GM18873 (cell line): ENCODE measurements around the gene GJA3.

Experiments
- ATAC-seq: cut with Tn5 transposase; IDR thresholded peaks from one replicate; pipeline ENCODE4 v1.9.1; 2021; ENCODE audit warnings: mild to moderate bottlenecking, moderate library complexity, moderate number of reproducible peaks; ENCODE audit not compliant: unreplicated experiment, low FRiP score

Gene GJA3

DNA sequence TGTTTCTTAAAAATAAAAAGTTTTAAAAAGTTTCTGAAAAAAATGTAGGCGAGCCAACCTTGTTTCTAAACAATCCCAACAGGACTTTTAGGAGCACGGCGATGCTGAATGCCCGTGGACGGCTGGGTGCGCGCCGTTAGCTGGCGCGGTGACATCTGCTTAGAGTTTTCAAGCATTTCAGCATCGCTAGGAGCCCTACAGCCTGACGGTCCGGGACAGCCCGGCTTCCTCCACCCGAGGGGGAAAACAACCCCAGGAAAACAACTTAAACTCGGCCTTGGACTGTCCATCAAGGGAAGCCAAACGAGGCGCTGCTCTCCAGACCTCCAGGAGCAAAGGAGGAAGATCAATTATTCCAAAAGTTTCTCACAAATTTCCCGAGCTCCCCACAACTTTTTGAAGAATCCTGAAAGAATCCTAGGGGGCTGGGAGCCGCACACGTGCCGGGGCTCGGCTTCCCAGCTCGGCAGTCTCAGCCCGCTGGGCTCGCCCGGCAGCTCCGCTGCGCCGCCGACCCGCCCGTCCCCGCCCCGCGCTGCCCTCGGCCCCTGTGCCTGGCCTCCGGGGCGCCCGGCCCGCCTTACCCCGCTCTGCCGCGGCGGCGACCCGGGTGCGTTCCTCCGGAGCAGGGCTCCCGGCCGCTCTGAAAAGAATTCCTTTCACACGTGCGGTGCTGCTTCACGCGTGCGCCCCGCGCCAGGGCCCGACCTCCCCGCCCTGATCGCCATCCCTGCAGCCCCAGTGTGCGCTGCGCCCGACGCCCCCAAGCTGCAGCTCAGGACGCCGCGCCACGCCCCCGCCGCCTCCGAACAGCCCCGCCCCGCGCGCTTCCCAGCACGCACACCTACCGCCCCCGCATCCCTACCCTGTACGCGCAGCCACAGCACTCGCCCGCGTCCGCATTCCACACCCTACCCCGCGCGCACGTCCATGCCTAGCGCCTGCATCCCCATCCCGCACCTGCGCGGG is at the start of gene GJA3:
Gene GJA3 (minus strand): TSS at position 747 of the 969 bp plus-strand sequence. CDS start 17,764 bp downstream, outside the sequence.
- ATAC-seq, result peak; percentile 34

DNA sequence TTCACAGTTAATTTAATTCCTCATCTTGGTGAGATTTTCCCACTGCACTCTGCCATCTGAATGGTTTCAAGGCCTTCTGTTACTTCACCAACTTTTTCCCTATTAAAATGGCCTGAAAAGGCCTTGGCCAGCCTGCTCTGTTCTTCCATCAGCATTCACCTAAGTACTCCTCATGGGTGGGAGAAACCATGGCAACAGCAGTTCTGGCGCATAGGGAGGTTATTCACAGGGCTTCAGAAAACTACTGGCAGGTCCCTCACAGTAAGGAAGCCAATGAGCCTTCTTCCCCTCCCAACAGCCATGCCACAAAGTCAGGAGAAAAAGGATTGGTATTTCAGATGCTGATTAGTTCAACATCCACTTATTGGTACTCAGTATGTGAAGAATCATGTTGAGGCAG is 49.1 kb upstream of the GJA3 start:
- no peak for ATAC-seq

DNA sequence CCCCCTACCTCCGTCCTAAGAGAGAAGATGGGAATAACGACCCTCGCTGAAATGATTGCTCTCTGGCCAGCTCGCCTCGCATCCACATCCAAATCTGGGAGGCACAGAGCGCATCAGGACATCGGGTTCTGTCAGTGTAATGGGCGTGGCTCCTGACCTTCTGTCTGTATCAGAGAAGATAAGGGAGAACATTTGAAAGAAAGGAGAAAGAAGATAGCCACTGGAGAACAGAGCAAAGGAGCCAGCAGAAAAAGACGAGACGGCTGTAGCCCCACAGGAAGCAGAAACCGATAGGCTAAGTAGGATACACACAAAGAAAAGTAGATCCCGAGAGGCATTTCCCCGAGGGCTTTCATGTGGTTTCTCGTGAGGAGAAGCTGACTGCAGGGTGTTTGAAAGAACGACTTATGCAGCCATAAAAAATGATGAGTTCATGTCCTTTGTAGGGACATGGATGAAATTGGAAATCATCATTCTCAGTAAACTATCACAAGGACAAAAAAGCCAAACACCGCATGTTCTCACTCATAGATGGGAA is 45.9 kb upstream of the GJA3 start:
- ATAC-seq, result no peak

DNA sequence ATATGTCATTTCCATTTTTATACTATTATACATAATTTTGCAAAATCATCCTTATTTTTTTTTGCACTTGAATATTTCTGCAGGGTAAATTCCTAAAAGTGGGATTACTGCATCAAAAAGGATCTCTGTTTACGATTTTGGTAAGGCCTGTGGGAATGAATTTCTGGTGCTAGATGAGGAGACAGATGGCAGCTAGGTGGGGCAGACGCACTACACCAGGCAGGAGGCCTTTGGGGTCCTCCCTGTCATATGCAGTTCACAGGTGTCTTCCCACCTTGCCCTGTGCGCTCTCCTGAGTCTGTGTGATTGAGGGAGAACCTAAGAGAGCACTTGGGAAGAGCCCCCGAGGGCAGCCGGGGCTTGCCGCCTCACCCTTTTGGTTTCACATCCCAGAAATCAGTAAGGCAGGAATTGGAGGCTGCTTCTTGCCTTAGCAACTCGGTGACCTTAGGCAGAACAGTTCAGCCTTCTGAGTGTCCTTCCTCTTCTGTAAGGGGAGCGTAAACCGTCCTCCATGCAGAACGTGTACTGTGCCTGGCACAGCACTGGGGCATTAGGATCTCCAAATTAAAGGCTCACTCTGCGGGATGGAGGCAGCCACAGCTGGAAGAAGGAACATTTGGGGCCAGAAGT is 45.3 kb upstream of the GJA3 start:
- ATAC-seq, result no peak

DNA sequence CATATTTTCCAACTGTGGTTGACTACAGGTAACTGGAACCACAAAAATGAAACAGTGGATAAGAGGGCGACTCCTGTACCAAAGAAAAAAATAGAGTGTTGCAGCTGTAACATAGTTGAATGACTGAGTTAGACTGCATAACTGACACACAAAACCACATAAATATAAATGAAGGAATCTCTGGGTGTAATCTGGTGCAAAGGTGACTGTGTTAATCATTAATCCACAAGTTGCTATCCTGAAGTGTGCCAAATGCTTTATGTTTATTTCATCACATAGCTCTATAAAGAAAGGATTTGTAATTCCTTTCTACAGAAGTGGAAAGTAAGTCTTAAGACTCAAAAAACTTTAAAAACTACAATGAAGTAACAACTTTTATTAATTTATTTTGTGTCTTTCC is 37.9 kb upstream of the GJA3 start:
- no peak for ATAC-seq

DNA sequence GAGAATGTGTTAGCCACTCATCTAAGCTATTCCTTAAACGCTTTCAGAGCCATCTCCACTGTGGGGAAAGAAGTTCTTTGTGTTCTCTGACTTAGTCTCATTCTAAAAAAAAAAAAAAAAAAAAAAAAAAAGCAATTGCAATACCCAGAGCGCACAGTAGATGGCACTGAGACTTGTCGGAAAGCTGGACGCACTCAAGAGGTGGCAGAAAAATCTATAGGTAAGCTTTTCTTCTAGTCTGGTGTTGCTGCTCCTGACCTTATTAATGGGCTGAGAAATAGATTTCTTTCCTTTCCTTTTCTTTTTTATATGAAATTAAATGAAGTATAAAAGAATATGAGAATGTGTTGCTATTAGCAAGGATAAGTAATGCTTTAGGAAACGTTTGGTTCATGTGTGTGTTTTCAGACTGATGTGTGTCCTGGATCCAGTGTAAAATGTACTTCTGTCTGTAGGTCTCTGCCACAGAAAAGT is 36.5 kb upstream of the GJA3 start:
- no peak for ATAC-seq

DNA sequence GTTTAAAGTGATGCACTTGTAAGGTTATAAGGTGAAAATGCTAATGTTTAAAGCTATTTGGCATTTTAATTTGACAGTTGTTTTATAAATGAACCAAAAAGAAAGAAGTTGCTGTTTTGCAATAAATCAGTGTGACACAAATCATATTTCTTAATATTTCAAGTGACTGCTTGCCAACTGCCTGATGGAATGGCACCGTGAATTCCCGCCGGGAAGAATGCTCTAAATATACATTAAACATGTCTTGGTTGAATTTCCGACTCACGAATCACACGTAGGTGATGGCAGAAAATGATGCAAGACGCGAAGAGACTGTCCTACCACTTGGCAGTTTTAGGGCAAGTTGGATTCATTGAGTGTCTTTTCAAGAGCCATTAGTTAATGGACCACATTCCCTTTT is 34.9 kb upstream of the GJA3 start:
- no peak for ATAC-seq

DNA sequence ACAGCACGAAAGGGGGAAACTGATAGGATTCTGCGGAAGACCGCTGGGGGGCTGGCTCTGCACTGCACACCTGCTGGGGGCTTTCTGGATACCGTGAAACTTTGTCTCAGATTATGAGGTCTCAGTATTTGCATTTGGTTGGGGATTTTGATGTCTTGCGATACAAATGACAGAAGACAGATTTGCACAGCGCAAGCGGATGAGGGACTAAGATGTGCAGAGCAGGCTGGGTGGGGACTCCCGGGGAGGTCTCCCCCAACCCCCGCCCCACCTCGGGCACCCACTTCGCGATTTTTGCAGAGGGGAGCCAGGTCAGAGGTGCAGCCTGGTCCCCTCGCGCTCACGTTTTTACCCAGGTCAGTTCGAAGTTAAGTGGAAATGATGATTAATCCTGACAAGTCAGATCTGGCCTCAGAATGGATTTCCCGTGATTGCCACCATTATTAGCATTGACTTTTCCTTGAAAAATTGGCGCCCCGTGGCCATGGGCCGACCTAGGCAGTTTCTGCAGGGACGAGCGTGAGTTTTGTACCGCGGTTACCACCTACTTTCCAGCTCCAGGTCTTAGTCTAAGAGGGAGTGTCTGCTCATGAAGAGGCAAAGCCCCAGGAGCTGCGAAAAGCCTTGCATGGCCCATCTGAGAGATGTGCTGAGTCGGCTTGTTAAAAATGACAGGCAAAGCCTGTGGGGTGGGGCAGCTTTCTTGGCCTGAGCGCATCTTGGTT is 33.2 kb upstream of the GJA3 start:
- ATAC-seq, result no peak

DNA sequence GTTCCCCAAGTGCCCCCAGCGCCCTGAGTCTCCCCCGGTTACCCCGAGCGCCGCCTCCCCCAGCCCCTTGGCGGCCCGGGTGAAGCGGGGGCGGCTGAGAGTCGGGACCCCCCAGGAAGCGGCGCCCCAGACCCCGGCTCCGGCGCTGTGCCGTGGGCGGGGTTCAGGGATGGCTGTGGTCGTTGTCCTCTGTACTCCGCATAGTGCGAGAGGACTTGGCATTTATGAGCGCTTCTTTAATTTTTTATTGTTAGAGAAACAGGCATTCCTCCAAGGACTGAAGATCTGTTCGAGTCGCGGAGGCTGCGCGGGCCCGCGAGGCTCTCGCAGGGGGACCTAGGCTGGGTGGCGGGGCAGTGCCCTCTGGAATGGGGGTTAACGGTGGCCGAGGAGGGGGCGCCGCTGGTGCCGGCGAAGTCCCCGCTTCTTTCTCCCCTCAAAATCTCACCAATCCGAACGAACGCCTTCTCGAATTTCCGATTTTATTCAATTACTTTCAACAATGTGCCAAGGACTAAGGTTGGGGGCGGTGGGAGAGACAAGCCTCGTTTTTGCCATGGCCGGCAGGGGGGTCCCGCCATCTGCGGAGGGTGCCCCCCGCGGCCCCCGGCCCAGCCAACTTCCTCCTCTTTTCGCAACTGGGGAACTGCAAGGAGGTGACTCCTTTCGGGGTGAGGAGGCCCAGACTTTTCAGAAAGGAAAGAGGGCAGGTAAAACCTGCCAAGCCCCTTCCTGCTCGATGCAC is 32.5 kb upstream of the GJA3 start:
- ATAC-seq, result no peak

DNA sequence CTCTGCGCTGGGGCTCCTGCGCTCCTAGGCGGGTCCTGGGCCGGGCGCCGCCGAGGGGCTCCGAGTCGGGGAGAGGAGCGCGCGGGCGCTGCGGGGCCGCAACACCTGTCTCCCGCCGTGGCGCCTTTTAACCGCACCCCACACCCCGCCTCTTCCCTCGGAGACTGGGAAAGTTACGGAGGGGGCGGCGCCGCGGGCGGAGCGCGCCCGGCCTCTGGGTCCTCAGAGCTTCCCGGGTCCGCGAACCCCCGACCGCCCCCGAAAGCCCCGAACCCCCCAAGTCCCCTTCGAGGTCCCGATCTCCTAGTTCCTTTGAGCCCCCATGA is 31.9 kb upstream of the GJA3 start, which contains the start of gene GJB2:
Gene GJB2 (minus strand): TSS at position 103 of the 326 bp plus-strand sequence. CDS start 3,357 bp downstream, outside the sequence.
- ATAC-seq, result no peak

DNA sequence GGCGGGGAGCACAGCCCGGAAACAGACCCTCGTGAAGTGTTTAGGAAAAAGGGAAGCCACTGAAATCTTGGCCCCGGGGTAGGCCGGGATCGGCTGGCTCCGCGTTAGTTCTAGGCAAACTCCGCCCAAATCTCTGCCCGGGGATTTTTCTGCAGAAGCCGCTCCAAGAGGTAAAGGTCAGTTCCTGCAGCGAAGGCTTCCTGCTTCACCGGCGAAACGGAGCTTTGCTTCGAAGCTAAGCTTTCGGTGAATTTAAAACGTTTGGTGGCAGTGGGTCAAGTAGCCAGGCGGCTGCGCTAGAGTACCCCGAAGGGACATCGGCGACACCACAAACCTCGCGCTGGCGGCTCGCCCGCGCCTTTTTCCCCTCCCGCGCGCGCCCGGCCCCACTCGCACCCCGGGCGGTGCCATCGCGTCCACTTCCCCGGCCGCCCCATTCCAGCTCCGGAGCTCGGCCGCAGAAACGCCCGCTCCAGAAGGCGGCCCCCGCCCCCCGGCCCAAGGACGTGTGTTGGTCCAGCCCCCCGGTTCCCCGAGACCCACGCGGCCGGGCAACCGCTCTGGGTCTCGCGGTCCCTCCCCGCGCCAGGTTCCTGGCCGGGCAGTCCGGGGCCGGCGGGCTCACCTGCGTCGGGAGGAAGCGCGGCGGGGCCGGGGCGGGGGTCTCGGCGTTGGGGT is 31.4 kb upstream of the GJA3 start:
- ATAC-seq, result no peak

DNA sequence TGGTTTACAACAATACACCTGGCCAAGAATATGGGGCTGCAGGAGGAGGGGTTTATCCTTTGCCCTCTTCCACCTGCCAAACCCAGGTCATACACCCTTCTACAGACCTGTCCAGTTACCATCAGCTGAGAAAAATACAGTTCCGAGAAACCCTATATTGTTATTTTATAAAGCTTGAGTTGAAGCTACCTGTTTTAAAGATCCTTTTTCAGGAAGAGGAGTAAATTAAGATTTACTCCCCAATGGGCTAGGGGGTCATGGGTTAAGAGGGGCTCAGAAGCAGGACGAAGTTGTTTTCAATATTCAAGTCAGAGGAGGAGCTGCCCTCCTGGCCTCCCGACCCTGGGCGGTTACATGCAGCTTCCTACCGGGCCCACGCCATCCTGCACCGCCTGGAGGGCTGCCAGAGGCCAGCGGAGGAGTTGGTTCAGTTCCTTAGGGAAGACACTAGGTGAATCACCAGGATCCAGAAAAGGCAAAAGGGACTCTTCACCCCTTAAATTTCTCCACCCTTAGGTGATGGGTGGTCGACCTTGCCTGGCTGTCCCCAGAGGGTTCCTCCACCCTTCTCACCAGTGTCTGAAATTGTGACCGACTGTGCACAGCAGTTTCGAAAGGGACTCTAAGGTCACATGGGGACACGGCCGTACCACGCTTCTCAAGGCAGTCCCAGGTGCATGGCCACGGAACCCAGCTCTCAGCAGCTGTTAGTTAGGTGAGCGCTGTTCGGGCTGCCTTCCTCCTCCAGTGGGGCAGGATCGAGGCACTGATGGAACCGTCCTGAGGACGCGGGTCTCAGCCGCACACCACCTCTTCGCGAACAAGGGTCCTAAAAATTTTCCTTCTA is 30.7 kb upstream of the GJA3 start:
- no peak for ATAC-seq

DNA sequence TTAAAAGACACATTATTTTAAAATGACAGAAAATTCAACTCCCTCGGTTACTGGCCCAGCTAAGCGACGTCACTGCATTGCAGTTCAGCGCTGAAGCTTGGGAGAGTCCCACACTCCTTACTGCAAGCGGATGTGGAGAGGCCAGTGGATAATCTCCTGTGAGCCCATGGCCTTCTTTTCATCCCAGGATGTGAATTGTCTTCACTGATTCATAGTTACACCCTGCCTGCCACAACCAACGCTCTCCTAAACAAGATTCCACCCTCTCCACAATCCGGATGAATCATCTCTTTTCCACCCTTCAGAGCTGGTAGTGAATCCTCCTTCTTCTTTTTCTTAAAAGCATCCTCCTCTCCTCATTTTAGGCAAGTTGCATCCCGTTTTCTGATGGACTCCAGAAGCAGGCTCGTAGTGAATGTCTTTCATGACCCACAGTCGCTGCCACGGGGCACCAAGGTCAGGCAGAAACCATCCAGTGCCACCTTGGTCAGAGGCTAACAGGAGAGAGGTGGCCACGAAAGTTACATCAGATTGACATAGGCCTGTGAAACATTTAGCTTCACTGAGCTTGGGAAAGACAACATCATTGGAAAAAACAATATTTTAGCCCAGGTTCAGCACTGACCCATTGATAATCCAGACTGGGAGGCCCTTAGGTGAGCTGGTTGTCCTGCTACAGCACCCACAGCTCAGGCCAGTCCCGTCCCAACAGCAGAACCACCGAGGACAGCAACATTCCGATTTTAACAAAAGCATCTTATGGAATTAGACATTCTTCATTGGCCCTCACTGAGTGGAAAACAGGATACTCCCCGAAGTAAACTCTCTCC is 29.8 kb upstream of the GJA3 start:
- ATAC-seq, result no peak

DNA sequence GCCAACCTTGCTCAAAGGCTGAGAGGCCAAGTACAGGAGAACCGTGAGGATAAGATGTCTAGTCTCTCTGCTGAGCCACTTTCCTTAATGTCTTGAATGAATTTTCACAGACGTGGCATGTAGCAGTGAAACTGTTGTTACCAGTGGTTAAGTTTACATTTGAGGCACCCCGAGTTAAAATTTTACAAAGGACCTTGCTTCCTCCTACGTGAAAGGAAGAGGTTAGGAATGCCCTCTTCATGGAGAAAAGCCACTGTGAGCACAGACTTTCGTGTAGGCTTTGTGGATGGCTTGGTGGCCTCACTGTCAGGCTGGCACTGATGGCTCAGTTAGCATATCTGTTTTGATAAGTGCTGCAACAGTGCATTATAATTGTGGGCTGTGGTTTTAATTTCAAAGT is 29.2 kb upstream of the GJA3 start:
- ATAC-seq, result no peak

DNA sequence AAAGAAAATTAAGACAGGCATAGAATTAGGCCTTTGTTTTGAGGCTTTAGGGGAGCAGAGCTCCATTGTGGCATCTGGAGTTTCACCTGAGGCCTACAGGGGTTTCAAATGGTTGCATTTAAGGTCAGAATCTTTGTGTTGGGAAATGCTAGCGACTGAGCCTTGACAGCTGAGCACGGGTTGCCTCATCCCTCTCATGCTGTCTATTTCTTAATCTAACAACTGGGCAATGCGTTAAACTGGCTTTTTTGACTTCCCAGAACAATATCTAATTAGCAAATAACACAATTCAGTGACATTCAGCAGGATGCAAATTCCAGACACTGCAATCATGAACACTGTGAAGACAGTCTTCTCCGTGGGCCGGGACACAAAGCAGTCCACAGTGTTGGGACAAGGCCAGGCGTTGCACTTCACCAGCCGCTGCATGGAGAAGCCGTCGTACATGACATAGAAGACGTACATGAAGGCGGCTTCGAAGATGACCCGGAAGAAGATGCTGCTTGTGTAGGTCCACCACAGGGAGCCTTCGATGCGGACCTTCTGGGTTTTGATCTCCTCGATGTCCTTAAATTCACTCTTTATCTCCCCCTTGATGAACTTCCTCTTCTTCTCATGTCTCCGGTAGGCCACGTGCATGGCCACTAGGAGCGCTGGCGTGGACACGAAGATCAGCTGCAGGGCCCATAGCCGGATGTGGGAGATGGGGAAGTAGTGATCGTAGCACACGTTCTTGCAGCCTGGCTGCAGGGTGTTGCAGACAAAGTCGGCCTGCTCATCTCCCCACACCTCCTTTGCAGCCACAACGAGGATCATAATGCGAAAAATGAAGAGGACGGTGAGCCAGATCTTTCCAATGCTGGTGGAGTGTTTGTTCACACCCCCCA is 28.1 kb upstream of the GJA3 start:
- ATAC-seq, result no peak

DNA sequence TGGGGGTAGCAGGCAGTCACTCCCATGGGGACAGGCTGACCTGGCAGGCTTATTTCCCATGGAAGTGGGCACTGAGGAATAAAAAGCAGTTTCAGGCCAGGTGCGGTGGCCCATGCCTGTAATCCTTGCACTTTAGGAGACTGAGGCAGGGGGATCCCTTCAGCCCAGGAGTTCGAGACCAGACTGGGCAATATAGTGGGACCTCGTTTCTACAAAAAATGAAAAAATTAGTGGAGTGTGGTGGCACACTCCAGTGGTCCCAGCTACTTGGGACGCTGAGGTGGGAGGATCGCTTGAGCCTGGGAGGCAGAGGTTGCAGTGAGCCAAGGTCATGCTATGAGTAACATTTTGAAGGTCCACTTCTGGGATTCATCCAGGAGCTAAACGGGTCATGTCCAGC is 25.9 kb upstream of the GJA3 start:
- no peak for ATAC-seq
